GM19240 (cell line): ENCODE data around the gene CIRBP.

Experiments used
- DNase-seq: peaks from one replicate; pipeline ENCODE4 v3.0.0; 2011; ENCODE audit warnings: low spot score; ENCODE audit not compliant: insufficient read length

Gene CIRBP

DNA sequence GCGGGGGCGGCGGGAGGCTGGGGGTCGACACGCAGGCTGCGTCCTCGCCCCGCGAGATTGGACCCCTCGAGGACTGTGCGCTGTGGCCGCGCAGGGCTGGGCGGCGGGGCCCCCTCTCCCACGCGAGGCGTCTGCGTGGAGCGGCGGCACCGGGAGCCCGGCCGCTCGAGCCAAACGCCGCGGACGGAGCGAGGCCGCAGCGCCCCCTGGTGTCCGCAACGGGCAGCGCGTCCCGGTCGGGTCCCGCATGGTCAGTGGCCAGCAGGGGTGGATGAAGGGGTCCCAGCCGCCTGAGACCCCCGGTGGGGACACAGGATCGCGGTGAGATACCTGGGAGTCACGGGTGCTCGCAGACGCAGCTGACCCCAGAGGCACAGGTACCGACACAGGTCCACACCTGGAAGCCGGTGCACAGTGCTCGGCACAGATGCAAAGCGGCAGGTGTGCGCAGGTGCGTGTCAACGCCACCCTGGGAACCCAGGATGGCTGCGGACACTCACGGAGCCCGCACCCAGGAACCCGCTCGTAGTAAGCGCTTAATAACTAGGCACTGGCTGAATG is 2.1 kb upstream of the CIRBP start:
- no peak for DNase-seq

DNA sequence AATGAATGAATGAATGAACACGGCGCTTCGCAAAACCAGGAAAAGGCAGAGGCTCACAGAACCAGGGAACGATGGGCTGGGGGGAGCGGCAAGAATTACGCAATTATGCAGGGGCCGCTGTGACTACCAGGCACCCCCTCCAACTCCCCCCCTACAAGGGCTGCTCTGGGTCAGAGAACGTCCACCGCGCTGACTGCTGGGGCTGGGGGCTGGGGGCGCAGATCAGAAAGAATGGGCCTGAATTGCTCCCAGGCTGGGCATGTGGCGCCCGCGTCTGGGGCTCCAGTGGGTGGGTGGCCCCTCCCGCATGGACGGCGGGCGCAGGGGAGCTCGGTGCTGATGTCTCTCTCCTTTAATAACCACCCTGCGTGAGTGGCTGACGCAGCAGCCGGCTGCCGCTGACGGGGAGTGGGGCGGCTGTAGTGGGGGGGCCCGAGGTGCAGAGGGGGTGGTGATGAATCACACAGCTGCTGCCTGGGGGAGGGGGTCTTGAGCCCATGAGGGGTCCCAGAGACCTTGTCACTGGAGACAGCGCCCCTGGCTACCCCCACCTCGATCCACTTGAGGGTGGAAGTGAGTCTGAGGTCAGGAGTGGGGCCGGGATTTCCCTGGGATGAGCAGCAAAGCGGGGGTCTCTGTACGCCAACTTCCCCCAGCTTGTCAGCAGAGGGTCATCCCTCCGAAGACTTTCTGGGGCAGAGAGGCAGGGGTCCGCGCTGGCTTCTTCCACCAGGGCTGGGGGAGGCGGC is 1.5 kb upstream of the CIRBP start:
- no peak for DNase-seq

DNA sequence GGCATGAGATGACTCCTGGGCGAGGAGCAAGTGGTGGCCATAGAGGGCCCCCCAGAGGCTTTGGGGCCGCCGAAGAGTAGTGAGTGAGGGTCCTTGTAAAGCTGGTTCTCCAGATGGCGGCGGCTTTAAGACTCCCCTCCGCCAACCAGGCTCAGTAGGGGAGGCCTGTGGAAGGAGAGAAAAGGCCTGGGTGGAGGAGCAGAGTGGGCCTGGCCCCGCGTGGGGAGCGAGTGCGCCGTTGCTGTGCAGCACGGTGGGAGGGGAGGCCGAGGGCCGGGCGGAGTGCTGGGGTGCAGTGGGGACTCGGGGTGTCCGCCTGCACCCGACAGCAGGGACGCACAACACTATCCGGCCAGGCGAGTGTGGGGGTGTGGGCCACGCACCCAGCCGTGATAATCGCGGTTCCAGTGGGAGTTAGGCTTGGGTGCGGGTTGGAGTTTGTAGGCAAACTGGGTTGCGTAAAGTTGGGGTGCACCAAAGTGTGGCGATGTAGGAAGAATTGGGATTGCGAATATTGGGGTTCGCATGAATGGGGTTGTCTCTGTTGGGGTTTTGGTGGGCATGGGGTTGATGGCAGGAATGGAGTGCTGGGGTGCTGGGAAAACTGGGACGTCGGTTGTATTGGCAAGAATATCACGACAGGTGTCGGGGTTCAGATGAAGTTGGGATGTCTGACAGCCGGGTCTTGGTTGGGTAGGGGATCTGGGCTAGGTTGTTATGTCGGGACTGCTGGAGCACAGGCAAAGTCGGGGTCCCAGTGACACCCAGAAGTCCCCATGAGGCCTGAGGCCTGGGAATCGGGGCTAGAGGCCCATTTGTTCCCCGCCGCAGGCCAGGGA is 687 bp upstream of the CIRBP start:
- DNase-seq, result no peak

DNA sequence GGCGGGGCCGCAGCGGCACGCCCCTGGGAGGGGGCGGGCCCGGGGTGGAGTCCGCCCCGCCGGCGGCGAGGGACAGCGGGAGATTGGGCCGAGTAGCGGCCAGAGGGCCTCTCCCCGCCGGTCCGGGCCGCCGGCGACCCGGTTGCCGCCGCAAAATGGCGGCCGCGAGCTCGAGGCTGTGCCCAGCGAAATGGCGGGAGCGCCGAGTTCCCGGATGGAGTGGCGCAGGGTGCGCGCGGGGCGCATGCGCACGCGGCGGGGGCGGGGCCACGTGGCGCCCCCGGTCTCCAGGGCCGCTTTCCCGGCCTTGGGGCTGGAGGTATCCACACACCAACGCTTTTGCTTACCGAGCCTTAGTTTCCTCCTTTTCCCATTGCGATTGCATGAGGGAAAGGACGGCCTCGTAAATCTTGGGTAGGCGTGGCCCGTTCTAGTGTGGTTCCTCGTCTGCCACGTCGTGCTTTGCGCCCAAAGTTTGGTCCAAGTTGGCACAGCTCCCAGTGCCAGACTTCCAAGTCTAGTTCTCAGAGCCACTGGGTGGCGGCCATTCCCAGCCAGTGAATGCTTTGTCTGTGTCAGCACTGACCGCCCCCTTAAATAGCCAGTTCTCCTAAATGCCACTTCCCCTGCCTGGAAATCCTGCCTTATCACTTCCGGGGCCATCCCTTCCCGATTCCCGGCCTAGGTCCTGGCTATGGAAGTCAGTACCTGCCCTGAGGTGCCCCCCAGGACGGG is 513 bp downstream of the CIRBP start:
- DNase-seq, result no peak

DNA sequence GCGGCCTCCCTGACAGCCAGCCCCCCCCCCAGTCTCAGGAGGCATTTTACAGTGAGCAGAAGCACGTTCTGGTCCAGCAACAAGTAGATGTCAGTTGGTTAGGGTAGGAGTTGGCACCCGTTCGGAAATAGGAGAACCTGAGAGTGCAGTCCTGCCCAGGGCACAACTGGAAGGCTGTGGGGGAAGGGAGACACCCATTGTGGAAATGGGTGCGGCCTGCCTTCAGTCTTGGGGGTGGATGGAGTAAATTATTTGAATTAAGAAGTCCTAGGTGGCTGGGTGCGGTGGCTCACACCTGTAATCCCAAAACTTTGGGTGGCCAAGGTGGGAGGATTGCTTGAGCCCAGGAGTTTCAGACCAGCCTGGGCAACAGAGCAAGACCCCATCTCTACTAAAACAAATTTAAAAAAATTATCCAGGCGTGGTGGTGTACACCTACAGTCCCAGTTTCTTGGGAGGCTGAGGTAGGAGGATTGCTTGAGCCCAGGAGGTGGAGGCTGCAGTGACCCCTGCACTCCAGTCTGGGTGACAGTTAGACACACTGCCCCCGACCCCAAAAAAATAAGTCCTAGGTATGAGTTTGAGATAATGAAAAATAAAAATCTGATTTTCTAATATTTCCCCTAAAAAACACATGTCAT is 1.2 kb downstream of the CIRBP start:
- no peak for DNase-seq

DNA sequence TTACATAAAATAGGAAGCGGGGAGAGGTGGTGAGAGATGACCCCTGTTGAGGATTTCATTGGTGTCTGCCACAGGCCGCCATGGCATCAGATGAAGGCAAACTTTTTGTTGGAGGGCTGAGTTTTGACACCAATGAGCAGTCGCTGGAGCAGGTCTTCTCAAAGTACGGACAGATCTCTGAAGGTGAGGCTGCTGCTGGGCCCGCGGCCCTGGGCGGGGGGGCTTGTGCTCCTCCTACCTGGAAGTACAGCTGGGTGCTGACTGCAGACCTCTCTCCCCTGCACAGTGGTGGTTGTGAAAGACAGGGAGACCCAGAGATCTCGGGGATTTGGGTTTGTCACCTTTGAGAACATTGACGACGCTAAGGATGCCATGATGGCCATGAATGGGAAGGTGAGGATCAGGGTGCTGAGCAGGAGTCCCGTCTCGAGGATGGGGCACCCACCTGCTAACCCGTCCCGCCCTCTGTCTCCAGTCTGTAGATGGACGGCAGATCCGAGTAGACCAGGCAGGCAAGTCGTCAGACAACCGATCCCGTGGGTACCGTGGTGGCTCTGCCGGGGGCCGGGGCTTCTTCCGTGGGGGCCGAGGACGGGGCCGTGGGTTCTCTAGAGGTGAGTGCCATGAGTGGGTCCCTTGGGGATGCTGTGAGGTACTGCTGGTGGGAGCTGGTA is 1.9 kb downstream of the CIRBP start:
- DNase-seq, result no peak

DNA sequence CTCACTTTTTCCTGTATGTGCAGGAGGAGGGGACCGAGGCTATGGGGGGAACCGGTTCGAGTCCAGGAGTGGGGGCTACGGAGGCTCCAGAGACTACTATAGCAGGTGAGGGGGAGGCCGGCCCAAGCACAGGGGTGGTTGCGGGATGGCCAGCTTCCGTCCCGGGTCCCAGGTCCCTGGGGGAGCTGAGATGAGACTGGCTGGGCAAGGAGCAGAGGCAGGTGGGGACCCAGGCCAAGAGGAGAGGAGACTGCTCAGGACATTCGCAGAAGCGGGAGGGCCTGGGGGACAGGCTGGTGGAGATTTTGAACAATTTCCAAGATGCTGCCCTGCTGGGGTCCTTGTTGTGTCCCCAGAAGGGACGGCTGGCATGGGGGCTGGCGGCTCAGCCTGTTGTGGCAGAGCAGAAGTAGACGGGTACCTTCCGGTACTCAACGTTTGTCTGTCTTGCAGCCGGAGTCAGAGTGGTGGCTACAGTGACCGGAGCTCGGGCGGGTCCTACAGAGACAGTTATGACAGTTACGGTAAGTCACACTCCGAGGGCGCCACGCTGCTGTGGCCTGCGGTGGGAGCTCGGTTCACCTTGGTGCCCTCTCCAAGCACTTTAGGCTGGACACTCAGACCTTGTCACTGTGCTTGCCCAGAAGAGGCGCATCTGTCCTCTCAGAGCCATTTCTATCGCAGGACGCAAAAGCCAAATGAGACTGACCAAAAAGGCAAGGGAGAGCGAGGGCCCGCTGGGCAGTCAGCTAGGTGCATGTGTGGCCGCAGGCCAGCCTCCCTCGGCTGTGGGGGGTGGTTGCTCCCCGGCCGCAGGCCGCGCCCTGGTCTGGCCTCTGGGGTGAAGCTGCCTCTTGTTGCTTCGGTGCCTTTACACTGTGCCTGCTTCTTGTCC is 2.6 kb downstream of the CIRBP start:
- DNase-seq, result no peak

DNA sequence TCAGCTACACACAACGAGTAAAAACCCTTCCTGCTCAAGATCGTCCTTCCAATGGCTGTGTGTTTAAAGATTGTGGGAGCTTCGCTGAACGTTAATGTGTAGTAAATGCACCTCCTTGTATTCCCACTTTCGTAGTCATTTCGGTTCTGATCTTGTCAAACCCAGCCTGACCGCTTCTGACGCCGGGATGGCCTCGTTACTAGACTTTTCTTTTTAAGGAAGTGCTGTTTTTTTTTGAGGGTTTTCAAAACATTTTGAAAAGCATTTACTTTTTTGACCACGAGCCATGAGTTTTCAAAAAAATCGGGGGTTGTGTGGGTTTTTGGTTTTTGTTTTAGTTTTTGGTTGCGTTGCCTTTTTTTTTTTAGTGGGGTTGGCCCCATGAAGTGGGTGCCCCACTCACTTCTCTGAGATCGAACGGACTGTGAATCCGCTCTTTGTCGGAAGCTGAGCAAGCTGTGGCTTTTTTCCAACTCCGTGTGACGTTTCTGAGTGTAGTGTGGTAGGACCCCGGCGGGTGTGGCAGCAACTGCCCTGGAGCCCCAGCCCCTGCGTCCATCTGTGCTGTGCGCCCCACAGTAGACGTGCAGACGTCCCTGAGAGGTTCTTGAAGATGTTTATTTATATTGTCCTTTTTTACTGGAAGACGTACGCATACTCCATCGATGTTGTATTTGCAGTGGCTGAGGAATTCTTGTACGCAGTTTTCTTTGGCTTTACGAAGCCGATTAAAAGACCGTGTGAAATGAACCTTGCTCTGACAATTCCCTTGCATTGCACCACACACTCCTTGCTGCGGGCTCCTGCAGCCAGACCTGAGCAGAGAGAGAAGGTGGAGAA is 3.5 kb downstream of the CIRBP start:
- no peak for DNase-seq

DNA sequence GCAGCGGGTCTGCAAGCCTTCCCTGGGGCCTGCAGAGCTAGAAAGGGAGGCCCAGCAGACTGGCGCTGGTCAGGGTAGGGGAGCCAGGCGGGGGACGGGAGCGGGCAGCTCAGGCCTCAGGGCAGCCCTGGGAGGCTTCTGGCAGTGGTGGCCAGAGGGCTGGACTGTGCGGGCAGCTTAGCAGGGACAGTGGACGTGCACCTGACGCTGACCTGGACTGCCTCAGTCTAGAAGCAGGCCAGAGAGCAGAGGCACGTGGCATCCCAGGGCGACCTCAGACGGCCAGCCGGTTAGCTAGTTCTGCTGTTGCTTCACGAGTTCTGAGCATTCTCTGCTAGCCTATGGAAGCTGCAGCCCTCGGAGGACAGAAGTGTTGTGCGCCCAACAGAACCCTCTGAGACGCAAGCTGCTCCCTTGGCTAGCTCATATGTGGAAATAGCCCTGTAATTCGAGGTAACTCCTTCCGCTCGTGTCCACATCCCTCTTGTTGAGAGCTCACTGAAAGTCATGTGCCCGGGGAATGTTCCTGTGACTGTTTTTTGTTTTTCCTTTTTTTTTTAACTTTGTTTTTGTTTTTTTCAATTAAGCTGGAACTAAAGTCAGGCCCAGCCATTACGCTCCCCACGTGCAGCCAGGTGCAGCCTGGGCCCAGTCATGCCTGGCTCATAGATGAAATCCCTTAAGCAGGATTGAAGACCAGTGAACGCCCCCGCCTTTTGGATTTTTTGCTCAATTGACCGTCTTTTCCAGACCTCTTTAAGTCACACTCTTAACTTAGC is 4.3 kb downstream of the CIRBP start:
- DNase-seq, result no peak

DNA sequence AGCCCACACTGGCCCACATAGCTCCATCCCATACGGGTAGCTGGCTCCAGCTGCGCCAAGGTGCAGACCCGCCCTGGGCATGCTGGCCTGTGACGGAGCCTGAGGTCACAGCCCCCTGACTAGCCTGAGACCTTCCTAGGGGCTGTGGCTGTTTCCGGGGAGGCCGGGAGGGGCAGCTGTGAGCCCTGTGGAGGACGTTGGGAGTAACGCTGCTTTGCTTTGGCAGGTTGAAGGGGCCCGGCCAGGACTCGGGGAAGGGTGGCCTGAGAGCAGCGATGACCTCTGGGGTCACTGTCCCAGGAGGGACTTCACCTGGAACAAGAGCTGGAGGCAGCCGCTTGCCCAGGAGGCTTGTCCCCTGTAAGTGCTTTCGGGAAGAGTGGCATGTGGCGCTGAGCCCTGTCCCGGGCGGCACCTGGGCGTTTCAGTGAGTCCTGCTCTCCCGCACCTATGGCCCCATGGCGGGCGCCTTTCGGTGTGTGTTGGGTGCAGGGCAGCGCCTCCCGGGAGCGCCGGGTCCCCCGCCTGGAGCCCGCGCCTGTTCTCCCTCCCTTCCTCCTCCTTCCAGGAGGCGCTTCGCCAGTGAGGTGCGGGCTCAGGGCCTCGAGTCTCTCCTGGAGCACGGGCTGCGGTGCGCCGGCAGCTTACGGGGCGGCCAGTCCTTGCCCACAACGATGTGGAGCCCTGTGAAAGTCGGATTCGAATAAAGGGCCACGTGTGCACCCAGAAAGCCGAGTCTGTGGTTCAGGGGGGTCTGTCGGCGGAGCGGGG is 5.1 kb downstream of the CIRBP start:
- no peak for DNase-seq

DNA sequence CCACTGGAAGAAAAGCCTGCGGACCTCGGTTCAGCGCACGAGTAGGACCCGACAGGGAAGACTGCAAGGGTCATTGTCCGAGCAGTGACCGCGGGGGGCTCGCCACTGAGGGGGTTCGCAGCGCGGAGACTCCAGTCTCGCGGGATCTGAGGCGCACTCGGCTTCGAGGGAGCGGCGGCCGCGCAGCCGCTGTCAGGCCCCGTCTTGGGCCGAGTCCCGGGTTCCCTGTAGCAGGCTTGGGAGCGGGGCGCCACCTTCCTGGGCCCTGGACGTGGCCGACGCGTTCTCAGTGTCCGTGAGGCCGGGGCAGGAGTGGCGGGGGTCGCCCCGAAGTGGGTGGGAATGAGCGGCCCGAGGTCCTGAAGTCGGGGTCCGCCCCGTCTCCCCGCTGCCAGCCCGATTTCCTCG is 5.7 kb downstream of the CIRBP start:
- DNase-seq, result no peak

DNA sequence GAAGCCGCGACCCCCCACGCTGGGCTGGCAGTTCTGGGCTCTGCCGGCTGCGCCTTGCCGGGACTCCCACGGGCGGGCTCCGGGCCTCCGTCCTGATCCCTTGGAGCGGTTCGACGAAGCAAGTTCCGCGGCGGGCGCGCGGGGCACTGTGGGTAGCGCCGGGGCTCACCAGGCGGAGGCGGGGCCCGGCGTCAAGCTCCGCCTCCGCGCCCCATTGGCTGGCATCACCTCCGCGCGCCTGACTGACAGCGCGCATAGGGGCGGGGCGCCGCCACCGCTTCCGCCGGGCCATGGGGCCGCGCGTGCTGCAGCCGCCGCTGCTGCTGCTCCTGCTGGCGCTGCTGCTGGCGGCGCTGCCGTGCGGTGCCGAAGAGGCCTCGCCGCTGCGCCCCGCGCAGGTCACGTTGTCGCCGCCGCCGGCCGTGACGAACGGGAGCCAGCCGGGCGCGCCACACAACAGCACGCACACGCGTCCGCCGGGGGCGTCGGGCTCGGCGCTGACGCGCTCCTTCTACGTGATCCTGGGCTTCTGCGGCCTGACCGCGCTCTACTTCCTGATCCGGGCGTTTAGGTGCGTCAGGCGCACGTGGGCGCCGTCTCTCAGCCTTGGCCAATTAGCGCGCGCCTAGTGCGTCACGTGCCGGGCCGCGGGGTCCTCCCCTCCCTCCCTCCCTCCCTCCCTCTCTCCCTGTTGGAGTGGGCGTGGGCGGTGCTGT is 6.3 kb downstream of the CIRBP start, which contains the start of gene FAM174C:
FAM174C (plus strand) TSS at position 271 of the 716 bp plus-strand sequence; CDS start at position 291, 20 bp downstream.
- DNase-seq, result peak; percentile 95

DNA sequence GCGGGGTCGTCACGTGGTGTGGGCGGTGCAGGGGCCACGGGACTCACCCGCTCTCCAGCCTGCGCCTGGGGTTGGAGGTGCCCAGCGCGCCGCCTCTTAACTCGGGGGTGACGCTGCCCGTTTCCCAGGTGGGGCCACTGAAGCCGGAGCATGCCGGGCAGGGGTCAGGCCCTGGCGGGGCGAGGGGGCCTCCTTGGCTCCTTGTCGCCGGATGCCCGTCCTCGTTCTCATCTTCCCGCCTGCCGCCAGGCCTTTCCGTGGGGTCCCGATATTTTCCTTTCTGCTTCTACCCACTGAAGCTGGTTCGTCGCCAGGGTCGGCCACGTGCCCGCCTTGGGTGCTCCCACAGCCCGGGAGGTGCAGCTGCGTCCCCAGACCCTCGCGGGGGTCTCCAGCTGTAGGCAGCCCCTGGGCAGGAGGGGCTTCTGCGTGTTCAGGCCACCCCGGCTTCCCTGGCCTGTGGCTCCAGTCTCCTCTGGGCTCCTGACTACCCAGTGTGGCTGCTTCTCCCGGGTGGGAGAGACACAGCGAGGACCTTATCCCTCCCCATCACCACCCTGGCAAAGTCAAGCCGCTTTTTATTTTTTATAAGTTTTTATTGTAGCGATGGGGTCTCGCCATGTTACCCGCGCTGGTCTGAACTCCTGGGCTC is 7.0 kb downstream of the CIRBP start:
- no peak for DNase-seq

DNA sequence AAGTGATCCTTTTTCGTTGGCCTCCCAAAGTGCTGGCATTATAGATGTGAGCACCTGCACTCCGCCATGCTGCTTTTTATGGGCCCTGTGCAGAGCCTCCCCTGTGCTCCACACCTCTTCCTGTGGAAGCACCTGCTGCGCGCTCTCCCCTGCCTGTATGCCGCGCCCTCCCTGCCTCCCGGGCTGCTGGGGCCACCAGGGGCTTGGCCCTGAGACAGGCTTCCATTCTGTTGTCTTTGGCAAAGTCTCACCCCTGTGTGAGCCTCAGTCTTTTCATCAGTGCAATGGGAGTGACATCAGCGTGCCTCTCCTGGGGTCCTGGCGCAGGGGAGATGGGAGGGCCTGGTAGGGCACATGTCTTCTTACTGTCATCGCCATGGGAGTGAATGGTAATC is 7.5 kb downstream of the CIRBP start:
- no peak for DNase-seq

DNA sequence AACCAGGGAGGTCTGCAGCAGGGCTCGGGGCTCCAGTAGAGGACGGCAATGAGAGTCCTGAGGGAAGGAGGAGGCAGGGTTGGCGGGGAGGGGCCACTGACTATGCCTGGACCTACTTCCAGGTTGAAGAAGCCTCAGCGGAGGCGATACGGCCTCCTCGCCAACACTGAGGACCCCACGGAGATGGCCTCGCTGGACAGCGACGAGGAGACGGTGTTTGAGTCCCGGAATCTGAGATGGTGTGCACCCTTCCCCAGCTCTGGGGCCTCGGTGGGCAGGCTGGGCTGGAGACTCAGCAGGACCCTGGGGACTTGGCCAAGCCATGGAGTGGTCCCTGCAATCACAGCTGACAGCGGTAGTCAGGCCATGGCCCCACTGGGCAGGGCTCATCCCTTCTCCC is 7.9 kb downstream of the CIRBP start:
- DNase-seq, result no peak

DNA sequence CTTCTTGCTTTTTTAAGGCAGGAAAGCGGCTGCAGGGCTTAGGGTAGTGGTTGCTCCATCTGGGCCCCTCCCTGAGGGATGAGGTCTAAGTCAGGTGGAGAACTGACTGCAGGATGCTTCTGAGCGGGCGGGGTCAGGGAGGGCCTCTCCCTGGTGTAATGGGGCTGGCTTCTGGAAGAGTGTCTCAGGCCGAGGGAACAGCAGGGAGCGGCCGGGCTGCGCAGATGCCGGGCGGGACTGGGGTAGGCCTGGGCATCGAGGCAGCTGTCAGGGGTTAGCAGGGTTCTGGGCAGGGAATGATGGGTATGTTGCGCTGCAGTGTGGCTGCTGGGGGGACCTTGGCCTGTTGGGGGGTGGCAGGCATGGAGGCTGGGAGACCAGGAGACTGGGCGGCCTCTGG is 8.9 kb downstream of the CIRBP start:
- no peak for DNase-seq
